Cardiac muscle cell (in vitro differentiated cells and primary cell): ENCODE measurements around the gene TMTC1. TPM values are rescaled to one million over a fixed set of nuclear protein-coding genes. Genes with fewer than 3 reads are reported as not detected.
A peak's percentile ranks its signal among the peaks of the same experiment; 100 is the strongest.

ENCODE experiments used
- DNase-seq, 2 donors: peaks; one replicate each; pipeline versions ENCODE4 v3.0.0 to v3.0.0-alpha.2; 2010 to 2017; ENCODE audit warnings: low read depth in 1 of 2, low spot score in 1 of 2
- H3K27ac ChIP-seq: fragments of 200-600 bp; sonication (generic); 2 replicates; pipeline ENCODE4 v1.5.1; 2016
- H3K27me3 ChIP-seq: fragments of 200-600 bp; sonication (generic); 2 replicates; pipeline ENCODE4 v1.6.0; 2016; ENCODE audit warnings: control low read depth
- H3K36me3 ChIP-seq: fragments of 200-600 bp; sonication (generic); 2 replicates; pipeline ENCODE4 v1.5.1; 2016; ENCODE audit warnings: control low read depth
- H3K4me1 ChIP-seq: fragments of 200-600 bp; sonication (generic); 2 replicates; pipeline ENCODE4 v1.8.1; 2017; ENCODE audit warnings: low read depth, mild to moderate bottlenecking, mixed run types
- H3K4me3 ChIP-seq: fragments of 200-600 bp; sonication (generic); 2 replicates; pipeline ENCODE4 v1.5.1; 2016; ENCODE audit warnings: mild to moderate bottlenecking
- H3K9me3 ChIP-seq: fragments of 200-600 bp; sonication (generic); 2 replicates; pipeline ENCODE4 v1.5.1; 2017; ENCODE audit warnings: low read depth, mild to moderate bottlenecking, control low read depth
- CTCF ChIP-seq: IDR thresholded peaks from 2 replicates; pipeline ENCODE4 v1.5.1; 2012; ENCODE audit warnings: low read depth, mild to moderate bottlenecking, low read length
- polyA plus RNA-seq: library from polyadenylated mRNA; unstranded; fragments of >200 nt; fragmentation: Nextera tagmentation; extraction: Ambion mirVana; gene quantifications from 2 replicates; pipeline ENCODE4 v1.2.1, GENCODE V29; 2016
- total RNA-seq: library from RNA; depleted of rRNA; stranded (reverse); fragments of >200 nt; gene quantifications from 2 replicates; pipeline ENCODE4 v1.2.3, GENCODE V29; 2016

Gene TMTC1
- total and polyA plus RNA-seq, 2 experiments from 2014 or later = 16.0 to 25.3 TPM

DNA sequence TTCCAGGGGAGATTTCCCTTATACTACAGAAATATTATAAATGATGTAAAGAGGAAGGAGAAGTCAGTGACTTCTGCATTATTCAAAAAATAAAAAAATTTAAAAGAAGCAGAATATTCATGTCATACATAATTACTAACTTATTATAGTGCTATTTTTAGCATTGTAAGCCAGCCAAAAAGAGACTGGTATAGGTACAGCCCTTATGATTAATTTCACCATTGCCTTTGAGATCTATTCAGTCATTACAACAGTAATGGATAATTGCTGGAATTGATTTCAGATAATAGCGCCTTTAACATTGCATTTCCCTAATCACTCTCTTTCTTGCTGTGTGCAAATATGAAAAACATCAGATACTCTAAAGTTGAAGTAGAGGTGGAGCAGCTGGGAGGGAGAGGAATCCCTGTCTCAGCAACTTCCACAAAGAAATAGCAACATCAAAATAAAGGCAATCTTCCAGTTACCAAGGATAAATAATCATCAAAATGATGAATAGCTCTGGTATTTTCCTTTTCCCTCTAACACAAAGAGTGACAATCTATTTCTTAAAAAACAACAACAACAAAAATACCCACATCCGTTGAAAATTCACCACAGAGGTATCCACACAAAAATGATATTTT is 214.5 kb downstream of the TMTC1 start:
- no peak for TF ChIP-seq CTCF
- H3K4me1 ChIP-seq = peaks cover 9% of the 10 kb centered on the region
- no peak overlapping the region for H3K4me3 ChIP-seq
- H3K27ac ChIP-seq = no peak overlapping the region
- H3K27me3 ChIP-seq = no peaks in the 10 kb centered on the region
- no peaks in the 10 kb centered on the region for H3K36me3 ChIP-seq
- no peak for DNase-seq
- no peaks in the 10 kb centered on the region for H3K9me3 ChIP-seq

GRCh38 chr12:29566441-29566840 is 217.3 kb downstream of the TMTC1 start:
- no peak for TF ChIP-seq CTCF
- Histone ChIP-seq H3K9me3 (no peaks in the 10 kb centered on the region), H3K27me3 (no peaks in the 10 kb centered on the region), H3K36me3 (no peaks in the 10 kb centered on the region), H3K27ac (no peak overlapping the region), H3K4me3 (no peak overlapping the region), H3K4me1 (peaks cover 31% of the 10 kb centered on the region)
- no peak for DNase-seq

DNA sequence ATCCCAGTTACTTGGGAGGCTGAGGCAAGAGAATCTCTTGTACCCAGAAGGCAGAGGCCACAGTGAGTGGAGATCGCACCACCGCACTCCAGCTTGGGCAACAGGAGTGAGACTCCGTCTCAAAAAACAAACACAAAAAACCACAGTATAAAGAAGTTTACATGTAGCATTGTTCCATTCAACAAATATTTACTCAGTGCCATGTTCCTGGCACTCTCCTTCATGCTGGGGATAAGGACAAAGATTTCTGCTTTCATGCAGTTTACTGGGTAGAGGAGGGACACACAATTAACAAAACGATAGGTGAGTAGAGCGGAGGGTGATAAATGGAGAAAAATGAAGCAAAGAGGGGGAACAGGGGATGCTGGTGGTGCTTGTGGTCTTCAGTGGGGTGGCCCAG is 218.0 kb downstream of the TMTC1 start:
- H3K27me3 ChIP-seq = no peaks in the 10 kb centered on the region
- H3K36me3 ChIP-seq = no peaks in the 10 kb centered on the region
- H3K4me3 ChIP-seq = no peak overlapping the region
- TF ChIP-seq CTCF = no peak
- DNase-seq = no peak
- H3K9me3 ChIP-seq = no peaks in the 10 kb centered on the region
- no peak overlapping the region for H3K27ac ChIP-seq
- peaks cover 37% of the 10 kb centered on the region for H3K4me1 ChIP-seq

GRCh38 chr12:29564925-29565324 is 218.8 kb downstream of the TMTC1 start:
- DNase-seq = no peak
- Histone ChIP-seq H3K27me3 (no peaks in the 10 kb centered on the region), H3K9me3 (no peaks in the 10 kb centered on the region), H3K4me3 (no peak overlapping the region), H3K27ac (no peak overlapping the region), H3K4me1 (peaks cover 39% of the 10 kb centered on the region), H3K36me3 (no peaks in the 10 kb centered on the region)
- TF ChIP-seq CTCF = no peak

DNA sequence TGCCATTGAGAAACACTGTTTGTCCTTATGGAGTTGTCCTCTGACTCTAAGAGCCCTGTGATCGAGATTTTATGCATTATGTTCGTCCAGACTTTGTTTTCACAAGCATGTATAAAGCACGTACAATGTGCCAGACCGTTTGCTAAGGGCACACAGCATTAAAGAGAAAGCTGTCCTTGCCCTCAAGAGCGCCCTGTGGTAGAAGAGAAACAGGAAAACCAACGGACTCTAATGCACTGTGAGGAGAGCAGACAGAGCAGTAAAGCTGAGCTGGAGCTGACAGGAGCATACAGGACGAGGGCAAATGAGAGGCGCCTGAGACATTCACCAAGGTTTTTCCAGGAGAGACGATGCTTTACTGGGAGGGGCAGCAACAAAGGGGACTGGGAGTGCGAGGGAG is 220.1 kb downstream of the TMTC1 start:
- Histone ChIP-seq H3K4me1 (peaks cover 39% of the 10 kb centered on the region), H3K36me3 (no peaks in the 10 kb centered on the region), H3K27me3 (no peaks in the 10 kb centered on the region), H3K9me3 (no peaks in the 10 kb centered on the region), H3K27ac (peak overlapping the region; percentile 52), H3K4me3 (no peak overlapping the region)
- no peak for DNase-seq
- TF ChIP-seq CTCF = no peak

GRCh38 chr12:29563071-29563470 is 220.7 kb downstream of the TMTC1 start:
- Histone ChIP-seq H3K4me1 (peaks cover 38% of the 10 kb centered on the region), H3K27me3 (no peaks in the 10 kb centered on the region)

More at GRCh38 chr12:29563071-29563470, 220.7 kb downstream of the TMTC1 start:
- no peak for TF ChIP-seq CTCF
- DNase-seq = no peak
- Histone ChIP-seq H3K27ac (no peak overlapping the region), H3K9me3 (no peaks in the 10 kb centered on the region), H3K4me3 (no peak overlapping the region), H3K36me3 (no peaks in the 10 kb centered on the region)
